HepG2 (cell line): Measurements from ENCODE around the gene P4HB. TPM values are rescaled to one million over a fixed set of nuclear protein-coding genes. Genes with fewer than 3 reads are reported as not detected.

Experiments
- ATF3 ChIP-seq: sonication (generic); formaldehyde crosslinking; IDR thresholded peaks from 2 replicates; pipeline ENCODE4 v1.4.0; 2020; ENCODE audit warnings: missing genetic modification reagents
- CENPT ChIP-seq: sonication (generic); formaldehyde crosslinking; IDR thresholded peaks from 2 replicates; pipeline ENCODE4 v1.8.0; 2022; ENCODE audit warnings: low read depth, mild to moderate bottlenecking, moderate library complexity, missing genetic modification reagents
- CREM ChIP-seq, 2 experiments: sonication (generic) in 1 of 2; formaldehyde crosslinking in 1 of 2; IDR thresholded peaks; 2 replicates each; pipeline versions ENCODE4 v1.4.0 to v1.6.1; 2016 to 2020; ENCODE audit warnings: antibody characterized with exemption in 1 of 2, mild to moderate bottlenecking in 1 of 2, missing genetic modification reagents in 1 of 2
- DNMT1 ChIP-seq: sonication (generic); formaldehyde crosslinking; IDR thresholded peaks from 2 replicates; pipeline ENCODE4 v1.5.1; 2020; ENCODE audit warnings: mild to moderate bottlenecking, missing genetic modification reagents
- FIP1L1 ChIP-seq: fragments of 200-400 bp; formaldehyde crosslinking; IDR thresholded peaks from 2 replicates; pipeline ENCODE4 v1.6.1; 2018; ENCODE audit warnings: low read depth, mild to moderate bottlenecking, low read length, moderate library complexity, borderline replicate concordance; ENCODE audit not compliant: insufficient read depth
- FOXK2 ChIP-seq: fragments of 450-650 bp; IDR thresholded peaks from 2 replicates; pipeline ENCODE4 v1.6.1; 2016
- ISX ChIP-seq: sonication (generic); formaldehyde crosslinking; conservative IDR thresholded peaks from 2 replicates; pipeline ENCODE4 v1.5.0; 2020; ENCODE audit warnings: missing genetic modification reagents
- JUNB ChIP-seq: sonication (generic); formaldehyde crosslinking; IDR thresholded peaks from 2 replicates; pipeline ENCODE4 v1.8.0; 2022; ENCODE audit warnings: missing genetic modification reagents, mild to moderate bottlenecking, borderline replicate concordance
- KAT7 ChIP-seq: IDR thresholded peaks from 2 replicates; pipeline ENCODE4 v1.6.1; 2018; ENCODE audit warnings: borderline replicate concordance, missing compliant biosample characterization
- PCBP2 ChIP-seq: fragments of 200-400 bp; formaldehyde crosslinking; optimal IDR thresholded peaks from 2 replicates; pipeline ENCODE3; 2018; ENCODE audit warnings: low read length, low read depth; ENCODE audit not compliant: poor library complexity, severe bottlenecking
- POGK ChIP-seq: sonication (generic); formaldehyde crosslinking; conservative IDR thresholded peaks from 2 replicates; pipeline ENCODE4 v1.8.0; 2022; ENCODE audit warnings: mild to moderate bottlenecking, moderate library complexity, missing genetic modification reagents
- POLR2G ChIP-seq: fragments of 200-400 bp; formaldehyde crosslinking; IDR thresholded peaks from 2 replicates; pipeline ENCODE4 v1.6.1; 2018; ENCODE audit warnings: mild to moderate bottlenecking, low read depth, low read length, moderate library complexity
- RORA ChIP-seq: sonication (generic); formaldehyde crosslinking; IDR thresholded peaks from 2 replicates; pipeline ENCODE4 v1.5.0; 2020; ENCODE audit warnings: mild to moderate bottlenecking, missing genetic modification reagents, moderate library complexity
- THAP8 ChIP-seq: sonication (generic); formaldehyde crosslinking; IDR thresholded peaks from 2 replicates; pipeline ENCODE4 v1.5.1; 2020; ENCODE audit warnings: missing genetic modification reagents, mild to moderate bottlenecking, borderline replicate concordance
- TRIM24 ChIP-seq: sonication (generic); formaldehyde crosslinking; IDR thresholded peaks from 2 replicates; pipeline ENCODE4 v1.8.0; 2022; ENCODE audit warnings: mild to moderate bottlenecking, missing genetic modification reagents
- ZFP90 ChIP-seq: sonication (generic); formaldehyde crosslinking; IDR thresholded peaks from 2 replicates; pipeline ENCODE4 v1.8.0; 2022; ENCODE audit warnings: missing genetic modification reagents, mild to moderate bottlenecking, inconsistent platforms, borderline replicate concordance
- ZNF230 ChIP-seq: sonication (generic); formaldehyde crosslinking; IDR thresholded peaks from 2 replicates; pipeline ENCODE4 v1.4.0; 2020; ENCODE audit warnings: mild to moderate bottlenecking, missing genetic modification reagents
- ZSCAN12 ChIP-seq: sonication (generic); formaldehyde crosslinking; IDR thresholded peaks from 2 replicates; pipeline ENCODE4 v1.9.0; 2021; ENCODE audit warnings: mild to moderate bottlenecking, missing genetic modification reagents
- polyA plus RNA-seq, 8 experiments: library from polyadenylated mRNA; depleted of rRNA in 3 of 8; stranded (reverse) in 7 of 8; unstranded in 1 of 8; fragments of >200 nt; fragmentation: Illumina TruSeq in 4 of 8; extraction: Trizol in 4 of 8; gene quantifications; 2 replicates each; pipeline versions ENCODE4 v1.2.1 to v1.2.3, GENCODE V29; 2011 to 2016; ENCODE audit warnings: low read depth in 4 of 8, missing spikeins in 1 of 8, mixed read lengths in 1 of 8; ENCODE audit not compliant: insufficient read depth in 1 of 8
- total RNA-seq, 5 experiments: library from RNA; depleted of rRNA; stranded (reverse); fragments of >200 nt; fragmentation: Illumina TruSeq; extraction: Trizol; gene quantifications; 2 replicates each; pipeline ENCODE4 v1.2.3, GENCODE V29; 2016; ENCODE audit warnings: low read depth in 1 of 5
- TF ChIP-seq, protein P1 (sequence below): sonication (generic); IDR thresholded peaks from 2 replicates; pipeline ENCODE4 v1.6.1; 2016; ENCODE audit warnings: low read depth, borderline replicate concordance
- TF ChIP-seq, protein P2 (sequence below): sonication (generic); formaldehyde crosslinking; IDR thresholded peaks from 2 replicates; pipeline ENCODE4 v1.4.0; 2020; ENCODE audit warnings: missing genetic modification reagents

Gene P4HB
- total and polyA plus RNA-seq, 2 of the 13 experiments (the other 11 are each of a cell fraction or from before 2014, with no cell fraction given) = 185 to 782 TPM

- TF ChIP-seq, protein P1, sequence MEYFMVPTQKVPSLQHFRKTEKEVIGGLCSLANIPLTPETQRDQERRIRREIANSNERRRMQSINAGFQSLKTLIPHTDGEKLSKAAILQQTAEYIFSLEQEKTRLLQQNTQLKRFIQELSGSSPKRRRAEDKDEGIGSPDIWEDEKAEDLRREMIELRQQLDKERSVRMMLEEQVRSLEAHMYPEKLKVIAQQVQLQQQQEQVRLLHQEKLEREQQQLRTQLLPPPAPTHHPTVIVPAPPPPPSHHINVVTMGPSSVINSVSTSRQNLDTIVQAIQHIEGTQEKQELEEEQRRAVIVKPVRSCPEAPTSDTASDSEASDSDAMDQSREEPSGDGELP = peak; percentile 92; the same call in 1 of the 2 replicates
- TF ChIP-seq CREM (IDR thresholded peaks at IDR 0.05) (no peak), CREM (CRISPR knock-in tag; IDR thresholded peaks at IDR 0.05) (no peak), DNMT1 (CRISPR knock-in tag) (peak; percentile 86; the same call in 1 of the 2 replicates), ISX (CRISPR knock-in tag) (no peak), ATF3 (CRISPR knock-in tag) (peak; percentile 20; the same call in 1 of the 2 replicates), FIP1L1 (no peak), KAT7 (CRISPR knock-in tag) (peak; percentile 50; the same call in 1 of the 2 replicates), ZSCAN12 (CRISPR knock-in tag) (peak; percentile 92; the same call in 1 of the 2 replicates), PCBP2 (no peak), POGK (CRISPR knock-in tag) (peak; percentile 69), CENPT (0 out of 2 replicates have a peak, but pooled peaks have one; percentile 85), TRIM24 (CRISPR knock-in tag) (no peak), JUNB (CRISPR knock-in tag) (peak; percentile 55; the same call in 1 of the 2 replicates), ZFP90 (CRISPR knock-in tag) (peak; percentile 86; the same call in 1 of the 2 replicates), POLR2G (peak; percentile 92), THAP8 (CRISPR knock-in tag) (0 out of 2 replicates have a peak, but pooled peaks have one; percentile 25), FOXK2 (no peak), ZNF230 (CRISPR knock-in tag) (peak; percentile 91), RORA (CRISPR knock-in tag) (no peak)
- TF ChIP-seq, protein P2, sequence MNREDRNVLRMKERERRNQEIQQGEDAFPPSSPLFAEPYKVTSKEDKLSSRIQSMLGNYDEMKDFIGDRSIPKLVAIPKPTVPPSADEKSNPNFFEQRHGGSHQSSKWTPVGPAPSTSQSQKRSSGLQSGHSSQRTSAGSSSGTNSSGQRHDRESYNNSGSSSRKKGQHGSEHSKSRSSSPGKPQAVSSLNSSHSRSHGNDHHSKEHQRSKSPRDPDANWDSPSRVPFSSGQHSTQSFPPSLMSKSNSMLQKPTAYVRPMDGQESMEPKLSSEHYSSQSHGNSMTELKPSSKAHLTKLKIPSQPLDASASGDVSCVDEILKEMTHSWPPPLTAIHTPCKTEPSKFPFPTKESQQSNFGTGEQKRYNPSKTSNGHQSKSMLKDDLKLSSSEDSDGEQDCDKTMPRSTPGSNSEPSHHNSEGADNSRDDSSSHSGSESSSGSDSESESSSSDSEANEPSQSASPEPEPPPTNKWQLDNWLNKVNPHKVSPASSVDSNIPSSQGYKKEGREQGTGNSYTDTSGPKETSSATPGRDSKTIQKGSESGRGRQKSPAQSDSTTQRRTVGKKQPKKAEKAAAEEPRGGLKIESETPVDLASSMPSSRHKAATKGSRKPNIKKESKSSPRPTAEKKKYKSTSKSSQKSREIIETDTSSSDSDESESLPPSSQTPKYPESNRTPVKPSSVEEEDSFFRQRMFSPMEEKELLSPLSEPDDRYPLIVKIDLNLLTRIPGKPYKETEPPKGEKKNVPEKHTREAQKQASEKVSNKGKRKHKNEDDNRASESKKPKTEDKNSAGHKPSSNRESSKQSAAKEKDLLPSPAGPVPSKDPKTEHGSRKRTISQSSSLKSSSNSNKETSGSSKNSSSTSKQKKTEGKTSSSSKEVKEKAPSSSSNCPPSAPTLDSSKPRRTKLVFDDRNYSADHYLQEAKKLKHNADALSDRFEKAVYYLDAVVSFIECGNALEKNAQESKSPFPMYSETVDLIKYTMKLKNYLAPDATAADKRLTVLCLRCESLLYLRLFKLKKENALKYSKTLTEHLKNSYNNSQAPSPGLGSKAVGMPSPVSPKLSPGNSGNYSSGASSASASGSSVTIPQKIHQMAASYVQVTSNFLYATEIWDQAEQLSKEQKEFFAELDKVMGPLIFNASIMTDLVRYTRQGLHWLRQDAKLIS (CRISPR knock-in tag) = no peak; the same call in 1 of the 2 replicates
Observed at GRCh38 chr17:81833160-81833920, 27.0 kb downstream of the P4HB start, which contains the start of gene MCRIP1 (continued).
